HG02763 (cell line): ENCODE data around the gene IFNA6.

Experiments
- ATAC-seq: cut with Tn5 transposase; IDR thresholded peaks from one replicate; pipeline ENCODE4 v1.9.1; 2021; ENCODE audit warnings: mild to moderate bottlenecking, moderate library complexity; ENCODE audit not compliant: unreplicated experiment

The IFNA6 gene

DNA sequence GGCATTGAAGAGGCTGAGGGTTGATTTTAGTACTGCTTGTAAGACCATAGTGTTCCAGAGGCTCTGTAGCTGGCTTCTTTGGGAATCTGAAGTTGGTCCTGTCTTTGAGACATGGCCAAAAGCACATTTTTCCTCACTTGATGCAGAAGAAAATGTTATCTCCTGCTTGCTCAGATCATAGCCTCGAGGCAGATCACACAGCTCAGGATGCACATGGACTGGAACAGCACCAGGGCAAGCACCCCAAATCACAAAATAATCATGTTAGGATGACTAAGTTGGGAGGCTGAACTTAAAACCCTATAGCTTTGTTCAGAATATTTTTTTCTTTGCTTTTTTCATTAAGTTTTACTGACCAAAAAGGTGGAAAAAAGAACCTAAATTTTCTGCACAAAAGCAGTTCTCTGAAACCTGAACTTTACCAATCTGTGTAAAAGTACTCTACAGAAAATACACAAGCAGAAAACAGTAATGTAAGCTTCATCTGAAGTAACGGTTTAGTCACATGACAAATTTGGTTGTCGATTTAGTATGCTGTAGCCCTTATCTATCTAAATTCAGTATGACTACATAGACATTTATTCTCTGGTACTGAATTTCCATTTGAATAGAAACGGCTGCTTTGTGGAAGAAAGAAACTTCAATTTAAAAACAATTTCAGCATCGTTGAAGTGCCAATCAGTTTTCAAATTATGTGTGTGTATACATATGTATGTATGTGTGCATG, 18.8 kb downstream of the IFNA6 start:
- ATAC-seq: no peak

DNA sequence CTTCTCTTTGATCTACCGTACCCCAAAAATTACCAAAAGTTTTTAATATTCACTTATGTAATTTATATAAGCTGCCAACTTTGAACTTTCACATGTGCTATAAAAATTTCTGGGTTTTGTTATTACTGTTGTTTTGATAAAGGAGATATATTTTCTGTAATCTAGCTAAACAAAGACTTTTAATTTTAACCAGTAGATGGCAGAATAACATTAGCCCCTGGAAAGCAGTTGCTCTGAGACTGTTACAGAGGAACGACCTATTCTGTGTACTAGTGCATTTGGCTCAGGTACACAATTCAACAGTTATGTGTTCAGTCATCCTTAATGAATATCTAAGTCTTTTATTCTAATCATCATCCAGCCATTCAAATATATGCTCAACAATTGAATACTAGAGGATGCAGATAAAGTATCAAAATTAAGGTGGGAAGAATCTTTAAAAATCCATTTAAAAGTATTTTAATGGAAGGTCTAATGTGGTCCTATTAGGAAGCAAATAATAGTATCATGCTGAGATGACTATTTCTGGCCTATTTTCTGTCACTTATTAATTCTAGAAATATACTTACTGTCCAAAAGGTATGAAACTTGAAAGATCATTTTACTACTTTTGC, 24.1 kb downstream of the IFNA6 start:
- peak; percentile 80 for ATAC-seq

DNA sequence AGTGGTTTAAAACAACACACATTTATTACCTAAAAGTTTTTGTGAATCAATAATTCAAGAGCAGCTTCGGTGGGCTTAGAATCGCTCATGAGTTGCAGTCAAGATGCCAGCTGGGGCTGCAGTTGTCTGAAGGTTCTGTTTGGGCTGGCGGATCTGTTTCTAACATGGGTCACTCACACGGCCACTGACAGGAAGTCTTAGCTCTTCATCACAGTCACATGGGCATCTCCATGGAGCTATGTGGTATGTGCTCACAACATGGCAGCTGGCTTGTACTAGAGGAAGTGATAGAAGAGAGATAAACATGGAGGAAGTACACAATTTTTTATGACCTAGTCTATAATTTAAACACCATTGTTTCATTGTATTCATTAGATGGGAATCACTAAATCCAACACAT, 26.6 kb downstream of the IFNA6 start:
- no peak for ATAC-seq

DNA sequence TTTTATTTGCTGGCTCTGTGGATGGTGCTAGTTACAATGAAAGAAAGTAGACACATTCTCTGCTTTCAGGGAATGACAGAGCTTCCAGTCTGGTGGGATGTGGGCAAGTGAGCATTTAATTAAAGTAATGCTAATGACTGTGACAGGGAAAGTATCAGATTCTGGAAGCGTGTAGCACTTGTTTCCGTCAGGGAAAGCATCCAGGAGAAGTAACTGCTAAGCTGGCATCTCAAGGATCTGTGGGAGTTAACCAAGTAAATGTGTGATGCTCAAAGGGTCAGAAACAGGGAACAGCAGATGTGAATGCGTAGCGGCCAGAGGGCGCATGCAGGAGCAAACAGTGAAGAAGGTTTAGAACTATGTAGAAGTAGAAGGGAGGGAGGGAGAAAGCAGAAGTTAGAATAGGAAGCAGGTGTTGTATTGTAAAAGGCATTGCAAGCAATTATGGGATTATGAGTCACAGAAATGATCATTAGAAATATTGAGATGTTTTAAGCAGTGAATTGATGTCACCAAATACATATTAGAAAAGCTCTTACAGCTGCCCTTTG, 27.7 kb downstream of the IFNA6 start:
- no peak for ATAC-seq

DNA sequence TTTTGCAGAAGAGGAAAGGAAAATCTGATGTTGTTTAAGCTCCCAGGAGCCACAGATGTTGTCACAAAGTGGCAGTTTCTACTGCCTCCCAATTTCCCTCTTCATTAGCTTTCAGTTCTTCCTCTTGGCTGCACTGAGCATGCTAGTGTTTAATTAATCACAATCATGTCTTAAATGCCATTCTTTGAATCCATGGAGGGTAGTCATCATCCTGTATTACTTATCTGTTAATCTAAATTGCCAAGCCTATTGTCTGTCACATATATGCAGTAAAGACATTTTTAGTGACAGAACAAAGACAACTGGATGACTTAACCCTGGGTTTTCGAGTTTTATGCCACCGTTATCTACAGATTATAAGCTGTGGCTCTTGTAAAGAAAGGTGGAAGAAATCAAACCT, 30.2 kb downstream of the IFNA6 start:
- ATAC-seq: no peak

DNA sequence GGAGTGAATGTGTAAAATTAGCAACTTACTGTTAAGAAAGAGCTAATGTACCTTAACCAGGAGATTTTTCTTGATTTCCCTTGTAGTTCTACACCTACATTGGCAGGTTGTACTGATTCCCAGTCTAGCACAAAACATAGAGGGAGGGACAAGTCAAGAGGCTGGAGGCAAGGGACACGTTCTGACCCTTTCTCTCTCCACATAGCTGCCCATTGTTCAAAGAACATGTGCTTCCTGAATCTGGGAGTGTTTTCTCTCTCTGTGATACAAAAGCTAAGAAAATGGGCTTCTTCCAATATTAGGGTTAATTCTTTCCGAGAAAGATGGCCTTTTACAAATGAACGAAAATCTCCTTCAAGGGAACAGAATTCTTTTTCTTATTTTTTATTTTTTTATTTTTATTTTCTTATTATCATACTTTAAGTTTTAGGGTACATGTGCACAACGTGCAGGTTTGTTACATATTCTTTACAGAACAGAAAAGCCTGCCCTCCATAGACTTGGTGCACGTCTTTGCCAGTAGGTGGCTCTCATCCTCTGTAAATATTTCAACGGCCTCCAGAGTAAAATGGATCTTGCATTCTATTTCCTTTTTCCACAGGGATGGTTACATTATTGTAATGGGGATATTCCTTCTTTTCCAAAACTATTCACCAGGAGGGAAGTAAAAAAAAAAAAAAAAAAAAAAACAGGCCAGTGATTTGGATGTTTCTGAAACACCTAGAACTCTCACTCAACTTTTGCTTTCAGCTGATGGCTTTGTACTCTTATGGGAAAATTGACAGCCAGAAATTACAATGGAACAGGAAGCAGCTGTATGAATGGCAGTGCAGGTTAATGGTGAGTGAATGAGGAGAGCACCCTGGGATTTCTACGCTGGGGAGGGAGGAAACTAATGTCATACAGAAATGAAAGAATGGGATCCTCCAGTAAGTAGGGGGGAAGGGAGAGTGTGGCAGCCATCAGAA, 32.4 kb downstream of the IFNA6 start:
- peak; percentile 74 for ATAC-seq

DNA sequence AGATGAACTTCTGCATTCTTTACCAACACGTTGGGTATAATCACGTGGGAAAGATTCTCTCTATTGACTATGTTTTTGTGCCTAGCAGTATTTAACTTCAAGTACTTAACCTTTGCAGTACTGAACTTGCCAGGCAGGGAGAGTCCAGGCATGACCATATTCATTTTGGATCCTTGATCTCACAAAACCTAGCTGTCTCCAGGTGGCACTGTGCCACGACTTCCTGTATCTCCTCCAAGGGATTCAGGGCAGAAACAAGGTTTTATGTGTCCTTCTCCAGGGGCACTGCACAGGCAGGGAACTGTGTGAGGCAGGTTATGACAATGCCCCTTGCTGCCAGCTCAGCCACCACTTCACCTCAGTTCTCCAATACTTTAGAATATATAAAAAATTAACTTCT, 33.8 kb downstream of the IFNA6 start:
- no peak for ATAC-seq

DNA sequence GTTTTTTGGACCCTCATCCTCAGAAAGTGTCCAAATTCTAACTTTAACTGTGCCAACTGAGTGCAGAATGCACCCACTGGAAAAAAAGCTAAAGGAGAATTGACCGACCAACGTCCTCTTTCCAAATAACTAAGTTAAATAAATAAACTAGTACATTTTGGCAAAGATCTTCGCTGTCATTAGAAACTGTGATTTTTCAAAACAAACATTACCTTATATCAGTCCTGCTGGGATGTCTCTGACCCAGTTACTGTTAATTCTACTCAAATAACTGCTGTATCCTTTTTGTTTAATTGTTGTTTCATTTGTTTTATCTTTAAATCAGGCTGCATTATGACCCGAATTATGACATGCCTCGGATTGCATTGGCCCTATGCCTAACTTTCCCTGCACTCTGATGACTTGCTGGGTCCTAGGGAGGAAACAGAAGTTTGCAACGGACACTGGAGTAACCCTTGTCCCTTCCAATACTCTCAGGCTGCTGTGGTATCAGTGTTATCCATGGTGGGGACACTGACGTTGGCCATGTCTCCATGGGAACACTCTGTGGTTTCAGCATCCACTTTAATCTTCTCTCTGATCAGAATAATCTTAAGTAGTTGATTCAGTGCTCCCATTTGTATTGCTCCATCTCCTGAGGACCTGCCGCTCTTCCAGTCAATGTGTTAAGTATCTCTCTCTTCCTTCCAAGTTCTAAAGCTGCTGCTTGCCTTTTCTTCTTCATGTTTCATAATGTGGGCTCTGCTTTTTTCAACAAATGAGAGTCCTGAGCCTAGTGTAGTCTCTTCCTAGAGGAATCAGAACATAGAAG, 34.5 kb downstream of the IFNA6 start:
- no peak for ATAC-seq

DNA sequence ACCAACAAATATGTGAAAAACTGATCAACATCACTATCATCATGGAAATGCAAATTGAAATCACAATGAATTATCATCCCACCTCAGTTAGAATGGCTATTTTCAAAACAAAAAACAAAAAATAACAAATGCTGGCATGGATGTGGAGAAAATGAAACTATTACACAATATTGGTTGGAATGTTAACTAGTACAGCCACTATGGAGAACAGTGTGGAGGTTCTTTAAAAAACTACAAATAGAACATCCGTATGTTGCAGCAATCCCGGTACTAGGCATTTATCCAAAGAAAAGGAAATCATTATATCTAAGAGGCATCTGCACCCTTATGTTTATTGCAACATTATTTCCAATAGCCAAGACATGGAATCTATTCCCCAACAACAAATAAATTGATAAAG, 36.5 kb downstream of the IFNA6 start:
- ATAC-seq: no peak

DNA sequence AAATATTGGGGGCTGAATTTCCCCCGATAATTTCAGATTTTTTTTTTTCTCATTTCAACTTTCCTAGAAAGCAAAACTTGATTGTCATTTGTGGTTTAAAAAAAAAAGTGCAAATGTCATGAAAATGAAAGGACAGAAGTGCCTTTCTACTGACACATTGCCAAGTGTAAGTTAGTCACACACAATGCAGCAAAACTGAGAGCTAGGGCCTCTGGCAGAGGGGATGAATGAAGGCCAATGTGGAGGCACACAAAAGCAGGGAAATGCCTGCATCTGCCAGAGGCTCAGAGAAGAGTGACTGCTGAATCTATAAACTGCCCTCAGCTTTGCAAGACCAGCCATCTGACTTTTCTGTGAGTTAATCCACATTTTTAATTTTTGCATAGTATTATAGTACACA, 38.8 kb downstream of the IFNA6 start:
- no peak for ATAC-seq

DNA sequence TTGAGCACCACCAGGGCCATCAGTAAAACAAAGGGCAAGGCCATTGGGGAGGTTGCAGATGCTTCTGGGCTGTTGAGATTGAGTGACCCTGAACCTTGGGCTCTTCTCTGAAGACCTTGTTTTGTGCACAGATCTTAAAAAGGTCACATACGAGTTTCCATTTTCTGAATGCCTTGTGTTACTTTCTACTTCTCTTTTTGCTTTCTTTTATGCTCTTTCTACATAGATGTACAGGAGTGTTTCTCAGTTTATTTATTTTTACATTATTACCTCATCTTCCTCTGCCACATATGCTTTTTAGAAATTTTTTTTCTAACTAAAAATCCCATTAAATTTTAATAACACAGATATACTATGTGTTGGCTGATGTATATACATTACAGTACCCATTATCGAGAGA, 45.5 kb downstream of the IFNA6 start, which contains the start of gene IFNA5:
TSS of gene IFNA5 (minus strand) at position 101 of the 400 bp plus-strand sequence. CDS start at position 44, 57 bp downstream.
- ATAC-seq: no peak
